NOMO-1 treated with dmso at 0.1 percent for 144 hours (cell line): ENCODE data around the gene YWHAH.

ENCODE experiments used
- DNase-seq: peaks from one replicate; lab custom pipeline; 2025; ENCODE audit not compliant: unreplicated experiment; lab: John Stamatoyannopoulos, UW

YWHAH gene

DNA sequence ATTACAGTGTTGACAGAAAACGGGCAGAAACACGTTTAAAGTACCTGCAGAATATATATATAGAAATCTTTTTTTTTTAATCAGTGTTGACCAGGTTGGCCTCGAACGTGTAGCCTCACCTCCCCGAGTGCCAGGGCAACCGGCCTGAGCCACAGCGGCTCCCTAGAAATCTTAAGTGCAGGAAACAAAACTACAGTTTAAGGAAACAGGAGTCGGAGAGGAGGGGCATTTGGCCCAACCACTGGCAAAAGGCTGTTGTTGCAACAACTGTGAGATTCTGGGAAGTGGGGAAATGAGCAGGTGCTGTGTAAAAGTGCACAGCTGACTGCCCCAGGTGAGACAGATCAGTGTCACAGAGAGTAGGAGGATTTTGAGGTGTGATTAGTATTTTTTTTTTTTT lies 3.7 kb downstream of the YWHAH start:
- no peak for DNase-seq

DNA sequence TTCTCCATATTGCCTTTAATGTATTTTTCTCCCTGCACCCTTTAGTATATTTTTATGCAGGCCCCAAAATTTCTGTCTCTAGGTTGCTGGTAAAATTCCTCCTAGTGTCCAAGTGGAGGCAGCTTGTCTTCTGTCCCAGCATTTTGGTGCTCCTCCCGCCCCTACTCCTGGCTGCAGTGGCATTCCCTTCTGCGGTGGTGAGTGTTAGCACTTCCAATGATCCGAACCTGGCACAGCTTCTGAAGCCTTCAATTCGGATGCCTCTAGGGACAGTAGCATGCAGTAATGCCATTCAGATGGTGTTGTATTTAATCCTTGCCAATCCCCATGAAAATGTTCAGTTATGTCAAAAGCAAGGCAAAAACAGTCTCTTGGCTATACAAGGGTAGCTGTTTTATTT lies 5.9 kb downstream of the YWHAH start:
- DNase-seq = no peak

DNA sequence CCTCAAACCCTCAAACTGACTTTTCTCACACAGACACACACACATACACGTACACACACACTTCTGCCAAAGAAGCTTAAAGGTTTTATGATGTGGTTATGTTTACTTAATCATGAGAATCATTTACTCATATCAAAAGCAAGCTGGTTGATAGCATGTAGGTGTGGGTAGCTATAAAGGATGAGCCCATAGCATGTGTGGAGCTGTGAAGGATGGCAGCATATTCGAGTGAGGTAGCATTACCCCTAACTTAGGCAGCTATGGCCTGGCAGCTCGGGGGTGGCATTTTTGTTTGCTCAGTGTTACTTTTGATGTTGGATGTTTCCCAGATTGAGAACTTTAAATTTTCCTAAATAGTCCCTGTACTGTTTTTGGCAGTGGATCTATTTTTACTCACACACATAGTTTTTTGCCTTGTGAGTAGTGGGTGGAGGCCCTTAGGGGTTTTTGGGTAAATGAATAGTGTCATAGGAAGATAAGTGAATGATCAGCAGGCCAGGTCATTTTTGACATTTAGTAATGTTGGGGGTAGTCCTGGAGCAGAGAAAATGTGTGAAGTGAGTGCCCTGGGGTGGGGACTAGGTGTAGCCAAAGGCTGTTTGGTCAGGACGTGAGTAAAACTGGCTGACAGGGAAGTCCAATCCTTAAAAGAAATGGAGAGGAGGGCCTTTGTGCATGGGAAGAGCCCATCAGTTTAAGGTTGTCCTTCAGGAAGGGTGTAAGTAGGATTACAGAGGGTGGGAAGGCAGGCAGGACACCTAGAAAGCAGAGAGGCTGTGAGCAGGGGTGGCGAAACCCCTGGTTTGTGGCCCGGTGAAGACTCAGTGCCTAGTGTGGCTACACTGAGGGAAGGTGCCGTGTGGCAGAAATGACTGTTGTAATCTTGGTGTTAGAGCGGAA lies 7.1 kb downstream of the YWHAH start:
- no peak for DNase-seq

DNA sequence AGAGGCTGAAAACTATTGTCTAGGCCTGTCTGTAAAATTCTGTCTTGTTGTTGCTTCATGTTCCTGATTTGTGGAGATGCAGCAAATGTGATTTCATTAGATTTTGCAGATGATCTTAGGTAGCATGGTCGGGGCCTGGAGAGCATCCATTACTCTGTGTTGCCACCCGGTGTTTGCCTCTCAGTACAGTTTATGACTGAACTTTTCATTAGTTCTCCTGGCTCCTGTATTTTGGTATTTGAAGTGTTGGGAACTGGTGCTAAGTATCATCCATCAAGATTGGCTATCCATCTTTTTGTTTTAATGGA lies 7.7 kb downstream of the YWHAH start:
- DNase-seq = no peak

DNA sequence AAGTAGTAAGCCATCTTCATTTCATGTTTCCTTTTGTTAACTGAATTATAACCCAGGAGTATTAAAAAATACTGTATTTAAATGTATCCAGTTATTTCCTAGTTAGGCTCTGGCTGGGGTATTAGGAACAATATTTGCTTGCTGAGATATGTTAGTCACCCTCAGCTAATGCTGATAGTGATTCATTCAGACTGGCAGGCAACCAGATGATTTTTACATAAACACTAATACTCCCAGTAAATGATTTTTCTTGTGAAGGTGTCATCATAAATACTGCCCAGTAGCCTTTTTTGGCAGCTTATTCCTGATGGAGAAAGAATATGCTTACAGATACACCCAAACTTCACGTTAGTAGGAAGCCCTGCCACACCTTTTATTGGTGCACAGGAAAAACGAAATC lies 8.1 kb downstream of the YWHAH start:
- no peak for DNase-seq

DNA sequence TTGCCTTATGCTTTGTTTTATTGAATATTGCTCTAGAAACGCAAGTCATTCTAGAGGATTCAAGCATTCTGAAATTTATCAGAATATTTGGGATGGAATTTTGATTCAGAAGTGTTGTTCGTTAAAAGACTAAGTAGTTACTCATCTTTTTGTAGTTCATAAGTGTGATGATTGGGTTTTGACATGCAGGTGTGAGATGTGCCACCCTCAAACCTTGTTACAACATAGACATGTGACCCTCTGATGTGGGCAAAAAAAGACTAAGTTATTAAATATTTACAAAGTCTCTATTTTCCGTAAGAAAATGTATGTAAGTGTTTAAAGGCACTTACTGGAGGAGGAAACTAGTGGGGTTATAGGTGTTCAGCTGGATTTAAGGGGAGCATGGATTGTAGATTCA lies 8.9 kb downstream of the YWHAH start:
- no peak for DNase-seq

DNA sequence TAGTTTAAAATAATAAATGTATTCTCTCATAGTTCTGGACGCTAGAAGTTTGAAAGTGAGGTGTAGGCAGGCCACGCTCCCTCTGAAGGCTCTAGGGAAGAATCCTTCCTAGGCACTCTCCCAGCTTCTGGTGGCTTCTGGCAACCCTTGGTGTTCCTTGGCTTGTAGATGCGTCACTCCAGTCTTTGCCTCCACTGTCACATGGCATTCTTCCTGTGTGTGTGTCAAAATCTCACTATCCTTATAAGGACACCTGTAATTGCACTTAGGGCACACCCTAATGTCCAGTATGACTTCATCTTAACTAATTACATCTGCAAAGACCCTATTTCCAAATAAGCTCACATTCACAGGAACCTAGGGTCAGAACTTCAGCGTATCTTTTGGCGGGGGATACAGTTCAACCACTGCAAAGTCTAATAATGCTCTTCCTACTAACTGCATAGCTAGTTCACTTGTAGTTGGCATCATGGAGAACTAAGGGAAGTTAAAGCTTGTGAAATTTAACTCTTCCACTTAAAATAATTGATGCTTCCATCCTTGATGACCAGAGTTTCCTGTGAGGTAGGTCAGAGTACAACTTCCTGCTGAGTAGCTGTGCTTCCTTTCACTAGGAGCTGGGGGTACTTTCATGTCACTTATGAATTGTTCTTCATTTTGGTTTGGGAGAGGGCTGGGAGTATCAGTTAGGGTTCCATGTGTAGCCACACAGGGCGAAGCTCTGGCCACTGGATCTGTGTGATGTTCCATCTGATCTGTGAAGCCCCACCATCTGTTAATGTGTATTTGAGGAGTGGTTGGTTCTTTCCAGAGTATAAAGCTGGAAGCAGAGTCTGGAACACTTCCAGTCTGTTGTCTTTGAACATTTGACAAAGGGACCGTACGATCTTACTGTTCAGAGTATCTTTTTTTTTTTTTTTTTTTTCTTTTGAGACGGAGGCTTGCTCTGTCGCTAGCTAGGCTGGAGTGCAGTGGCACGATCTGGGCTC lies 10.5 kb downstream of the YWHAH start:
- no peak for DNase-seq

DNA sequence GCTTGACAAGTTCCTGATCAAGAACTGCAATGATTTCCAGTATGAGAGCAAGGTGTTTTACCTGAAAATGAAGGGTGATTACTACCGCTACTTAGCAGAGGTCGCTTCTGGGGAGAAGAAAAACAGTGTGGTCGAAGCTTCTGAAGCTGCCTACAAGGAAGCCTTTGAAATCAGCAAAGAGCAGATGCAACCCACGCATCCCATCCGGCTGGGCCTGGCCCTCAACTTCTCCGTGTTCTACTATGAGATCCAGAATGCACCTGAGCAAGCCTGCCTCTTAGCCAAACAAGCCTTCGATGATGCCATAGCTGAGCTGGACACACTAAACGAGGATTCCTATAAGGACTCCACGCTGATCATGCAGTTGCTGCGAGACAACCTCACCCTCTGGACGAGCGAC lies 12.0 kb downstream of the YWHAH start:
- no peak for DNase-seq

DNA sequence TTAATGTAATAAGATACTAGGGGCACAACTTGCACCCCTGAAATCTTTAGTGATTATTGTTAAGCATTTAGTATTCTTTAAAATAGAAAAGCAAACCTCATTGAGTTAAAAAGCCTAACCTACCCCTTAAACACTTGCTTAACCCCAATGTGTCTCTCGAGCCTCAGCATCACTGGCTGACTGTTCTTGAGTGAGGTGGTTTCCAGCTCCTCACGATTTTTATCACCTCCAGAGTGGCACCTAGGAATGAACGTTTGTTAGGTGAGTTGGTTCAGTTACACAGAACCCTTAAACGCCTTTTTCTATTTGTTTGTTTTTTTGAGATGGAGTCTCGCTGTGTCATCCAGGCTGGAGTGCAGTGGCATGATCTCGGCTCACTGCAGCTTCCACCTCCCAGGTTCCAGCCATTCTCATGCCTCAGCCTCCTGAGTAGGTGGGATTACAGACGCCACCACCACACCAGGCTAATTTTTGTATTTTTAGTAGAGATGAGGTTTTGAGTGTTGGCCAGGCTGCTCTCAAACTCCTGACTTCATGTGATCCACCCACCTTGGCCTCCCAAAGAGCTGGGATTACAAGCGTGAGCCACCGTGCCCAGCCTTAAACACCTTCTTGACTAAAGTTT lies 13.7 kb downstream of the YWHAH start:
- no peak for DNase-seq

DNA sequence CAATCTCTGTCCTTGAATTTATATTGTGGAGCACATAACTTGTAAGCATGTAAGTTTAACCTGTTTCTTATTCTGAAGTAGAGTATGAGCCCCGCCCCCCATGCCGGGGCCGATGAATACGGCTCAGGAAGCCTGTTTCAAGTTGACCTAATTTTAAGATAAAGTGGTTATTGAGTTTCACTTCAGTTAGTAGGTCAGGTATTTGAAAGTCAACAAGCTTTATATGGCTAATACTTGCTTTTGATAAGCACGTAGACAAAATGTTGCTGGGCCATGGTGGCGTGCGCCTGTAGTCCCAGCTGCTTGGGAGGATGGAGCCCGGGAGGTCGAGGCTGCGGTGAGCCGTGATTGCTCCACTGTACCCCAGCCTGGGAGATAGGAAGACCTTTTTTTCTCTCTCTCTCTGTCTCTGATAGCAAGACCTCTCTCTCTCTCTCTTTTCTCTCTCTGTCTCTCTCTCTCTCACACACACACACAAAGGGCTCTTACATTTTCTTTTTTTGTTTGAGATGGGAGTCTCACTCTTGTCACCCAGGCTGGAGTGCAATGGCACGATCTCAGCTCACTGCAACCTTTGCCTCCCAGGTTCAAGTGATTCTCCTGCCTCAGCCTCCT lies 14.4 kb downstream of the YWHAH start:
- DNase-seq = no peak

DNA sequence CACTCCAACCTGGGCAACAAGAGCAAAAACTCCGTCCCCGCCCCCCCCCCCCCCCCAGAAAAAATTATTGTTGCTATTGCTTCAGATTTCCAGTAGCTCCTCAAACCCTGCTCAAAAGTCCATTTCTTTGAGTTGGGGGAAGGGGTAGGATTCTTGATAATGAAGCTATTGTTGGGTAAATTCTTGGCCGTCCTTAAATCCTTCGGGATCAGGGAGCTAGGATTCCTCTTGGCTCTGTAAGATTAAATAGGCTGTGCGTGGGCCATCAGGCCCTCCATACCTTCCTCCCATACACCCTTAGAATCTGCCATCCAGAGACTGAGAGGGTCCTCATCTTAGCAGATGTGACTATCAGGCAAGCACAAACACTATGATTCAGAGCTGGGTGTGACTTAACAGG lies 16.4 kb downstream of the YWHAH start:
- no peak for DNase-seq

DNA sequence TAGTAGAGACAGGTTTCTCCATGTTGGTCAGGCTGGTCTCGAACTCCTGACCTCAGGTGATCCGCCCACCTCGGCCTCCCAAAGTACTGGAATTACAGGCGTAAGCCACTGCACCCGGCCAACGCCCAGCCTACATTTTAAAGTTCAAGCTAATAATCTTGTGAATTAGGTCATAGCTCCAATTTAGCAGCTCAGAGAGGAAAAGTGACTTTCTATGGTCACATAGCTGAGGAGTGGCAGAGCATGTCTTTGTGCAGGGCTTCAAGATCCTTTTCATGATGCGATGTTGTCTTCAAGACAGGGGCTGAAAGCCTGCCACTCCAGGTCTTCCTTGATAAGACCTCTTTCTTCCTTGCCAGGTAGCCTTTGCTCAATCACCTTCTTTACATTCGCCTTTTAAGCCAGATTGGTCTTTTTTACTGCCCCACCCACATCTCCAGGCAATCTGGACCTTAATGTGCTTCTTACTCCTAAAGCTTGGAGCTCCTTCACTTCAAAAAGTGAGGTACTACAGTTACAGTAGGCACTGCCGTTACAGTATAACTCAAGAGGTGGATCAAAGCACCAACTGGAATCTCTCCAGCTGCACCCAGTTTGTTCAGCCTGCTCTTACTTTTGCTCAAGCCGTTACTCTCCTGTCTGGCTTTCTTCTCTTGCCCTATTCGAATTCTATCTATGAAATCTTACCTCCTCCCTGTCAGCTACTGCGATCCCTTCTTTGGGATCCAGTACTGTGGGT lies 18.2 kb downstream of the YWHAH start:
- DNase-seq = no peak

DNA sequence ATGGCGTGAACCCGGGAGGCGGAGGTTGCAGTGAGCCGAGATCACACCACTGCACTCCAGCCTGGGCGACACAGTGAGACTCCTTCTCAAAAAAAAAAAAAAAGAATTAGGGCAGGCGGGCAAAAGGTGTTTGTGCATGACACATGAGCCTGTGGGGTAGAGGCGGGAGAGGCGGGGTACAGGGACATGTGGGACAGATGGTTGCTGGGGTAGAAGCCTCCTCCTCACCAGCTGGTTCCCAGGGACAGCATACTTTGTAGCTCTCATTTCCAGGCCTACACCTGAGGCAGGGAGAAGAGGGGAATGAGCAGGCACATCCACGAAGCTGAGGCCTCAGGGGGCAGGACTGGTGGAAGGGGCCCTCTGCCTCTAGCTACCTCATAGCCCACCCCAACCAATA lies 23.7 kb downstream of the YWHAH start:
- no peak for DNase-seq

DNA sequence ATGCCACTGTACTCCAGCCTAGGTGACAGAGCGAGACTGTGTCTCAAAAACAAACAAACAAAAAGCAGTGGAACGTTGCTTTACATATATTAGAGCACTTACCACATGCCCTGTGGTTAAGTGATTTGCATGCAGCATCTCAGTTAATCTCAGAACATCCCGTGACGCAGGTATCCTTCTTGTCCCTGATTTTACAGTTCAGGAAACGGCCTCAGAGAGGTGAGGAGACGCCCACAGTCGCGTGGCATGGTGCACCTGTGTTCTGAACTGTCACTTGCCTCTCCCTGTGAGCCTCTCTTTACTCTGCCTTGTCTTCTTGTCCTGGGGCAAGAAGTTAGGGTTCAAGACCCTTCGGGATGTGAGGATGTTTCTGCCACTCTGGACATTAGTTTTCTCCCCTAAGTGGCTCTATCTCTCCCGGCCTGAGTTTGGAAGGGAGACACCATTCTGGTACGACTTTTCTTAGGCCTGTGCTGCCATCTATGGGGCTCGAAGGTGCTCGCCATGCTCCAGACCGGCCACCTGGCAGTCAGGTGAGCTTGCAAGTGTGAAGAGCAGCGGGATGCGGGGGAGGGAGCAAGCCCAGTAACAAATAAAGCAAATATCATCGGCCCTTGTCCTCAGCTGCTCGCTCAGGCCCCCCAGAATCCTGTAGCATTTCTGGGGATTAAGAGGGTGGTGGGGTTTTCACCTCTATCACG lies 25.6 kb downstream of the YWHAH start:
- DNase-seq = peak; percentile 30

DNA sequence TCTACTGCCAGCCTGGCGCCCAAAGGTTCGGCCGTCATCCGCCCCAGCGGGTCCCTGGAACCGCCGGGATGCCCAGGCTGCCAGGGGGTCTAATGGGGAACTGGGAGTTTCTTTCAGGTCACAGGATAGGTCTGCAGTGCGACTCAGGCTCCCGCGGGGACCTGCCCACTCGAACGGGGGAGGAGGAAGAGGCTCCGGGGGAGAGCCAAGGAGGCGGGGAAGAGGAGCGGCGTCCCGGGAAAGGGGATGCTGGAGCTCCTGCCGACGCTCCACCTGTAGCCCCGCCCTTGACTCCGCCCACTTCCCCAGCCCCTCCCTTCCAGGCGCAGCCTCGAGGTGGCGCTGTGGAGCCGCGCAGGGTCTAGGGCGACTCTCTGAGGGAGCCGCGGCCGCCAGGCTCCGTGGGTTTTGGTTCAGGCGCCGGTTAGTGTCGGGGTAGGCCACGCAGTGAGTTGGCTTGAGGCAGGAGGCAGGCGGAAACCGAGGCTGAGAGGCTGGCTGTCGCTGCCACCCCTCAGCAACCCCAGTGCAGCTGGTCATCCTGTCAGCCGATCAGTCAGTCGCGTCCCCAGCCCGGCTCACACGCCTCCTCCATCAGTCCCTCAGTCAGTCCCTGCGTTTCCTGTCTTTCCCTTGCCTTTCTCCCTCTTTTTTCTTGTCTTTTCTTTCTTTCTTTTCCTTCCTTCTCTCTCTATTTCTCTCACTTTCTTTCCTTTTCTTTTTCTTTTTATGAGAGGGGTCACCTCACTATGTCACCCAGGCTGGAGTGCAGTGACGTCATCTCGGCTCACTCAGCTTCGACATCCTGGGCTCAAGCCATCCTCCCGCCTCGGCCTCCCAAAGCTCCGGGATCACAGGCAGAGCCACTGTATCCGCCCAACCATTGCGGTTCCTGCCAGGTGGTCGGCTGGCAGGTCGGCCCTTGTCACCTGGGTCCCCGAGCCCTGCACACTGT lies 26.4 kb downstream of the YWHAH start:
- peak; percentile 25 for DNase-seq

DNA sequence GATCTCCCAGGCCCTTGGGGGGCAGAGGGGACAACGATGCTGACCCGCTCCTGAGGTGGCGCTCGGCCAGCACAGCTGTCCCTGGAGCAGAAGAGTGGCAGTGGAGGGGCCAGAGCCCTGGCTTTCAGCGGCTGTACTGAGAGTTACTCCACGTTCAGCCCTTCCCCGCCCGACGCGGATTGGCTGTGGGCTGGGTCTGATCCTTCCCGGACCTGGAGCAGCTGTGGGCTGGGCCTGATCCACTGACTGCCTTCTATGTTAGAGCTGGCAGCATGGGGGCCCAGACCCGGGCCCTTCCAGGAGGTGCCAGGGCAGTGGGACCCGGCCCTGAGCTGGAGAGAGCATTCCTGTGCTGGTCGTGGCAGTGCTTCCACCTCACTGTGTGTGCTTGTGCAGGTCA lies 27.8 kb downstream of the YWHAH start:
- DNase-seq = no peak

DNA sequence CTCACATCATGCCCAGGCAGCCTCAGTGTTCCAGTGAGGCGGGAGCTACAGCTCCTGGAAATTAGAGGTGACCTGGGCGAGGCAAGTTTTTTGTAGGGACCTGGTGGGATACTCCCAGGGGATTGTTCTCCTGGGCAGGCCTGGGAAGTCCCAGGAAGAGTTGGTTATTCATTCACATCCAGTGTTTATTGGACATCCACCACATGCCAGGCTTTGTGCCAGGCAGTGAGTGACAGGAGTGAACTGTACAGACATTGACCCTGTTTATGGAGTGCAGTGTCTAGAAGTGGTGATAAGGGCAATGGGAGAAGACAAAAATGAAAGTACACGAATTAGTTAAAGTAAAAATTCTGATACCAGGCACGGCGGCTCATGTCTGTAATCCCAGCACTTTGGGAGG lies 29.4 kb downstream of the YWHAH start:
- no peak for DNase-seq

DNA sequence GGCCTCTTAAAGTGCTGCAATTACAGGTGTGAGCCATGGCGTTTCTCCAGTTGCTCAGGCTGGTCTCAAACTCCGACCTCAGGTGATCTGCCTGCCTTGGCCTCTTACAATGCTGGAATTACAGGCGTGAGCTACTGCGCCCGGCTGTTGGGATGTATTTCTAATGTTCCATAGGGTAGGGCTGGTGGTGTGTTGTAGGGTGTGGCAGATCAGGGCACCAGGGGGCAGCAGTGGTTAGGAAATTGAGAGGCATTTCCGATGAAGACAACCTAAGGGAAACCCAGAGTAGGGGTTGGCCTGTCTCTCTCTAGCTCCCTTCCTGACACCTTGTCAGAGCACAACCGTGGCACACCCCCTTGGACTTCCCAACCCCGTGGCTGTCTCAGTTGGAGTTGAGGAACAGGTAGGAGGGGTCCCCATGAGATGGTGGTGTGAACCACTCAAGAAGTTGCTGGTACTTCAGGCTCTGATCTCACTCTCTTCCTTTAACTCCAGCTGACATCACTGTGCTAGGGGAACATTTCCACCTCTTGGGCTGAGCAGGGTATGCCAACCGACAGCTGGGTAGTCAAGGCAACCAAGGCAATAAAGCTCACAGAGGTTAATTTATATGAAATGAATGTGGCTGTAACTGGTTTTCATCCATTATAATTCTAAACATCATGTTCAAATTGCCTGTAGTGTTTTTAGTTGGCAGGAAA lies 33.0 kb downstream of the YWHAH start:
- peak; percentile 17 for DNase-seq
